ENCODE measurements around the gene CHST8.
A peak's percentile ranks its signal among the peaks of the same experiment; 100 is the strongest.
"Not testable (repeated sequence)": the region's sequence is repeated elsewhere in the genome, so short reads cannot be mapped to it uniquely, and the experiment has no call there.

Gene CHST8

GRCh38 chr19:33646306-33646705 lies 24.6 kb downstream of the CHST8 start:
- DNase-seq, result no peak

GRCh38 chr19:33647146-33647545 lies 25.4 kb downstream of the CHST8 start:
- DNase-seq, result no peak

GRCh38 chr19:33649627-33650305 lies 28.0 kb downstream of the CHST8 start:
- no peak for DNase-seq

GRCh38 chr19:33653684-33654083 lies 31.9 kb downstream of the CHST8 start:
- DNase-seq, result no peak

GRCh38 chr19:33654840-33655508 lies 33.2 kb downstream of the CHST8 start:
- DNase-seq, result no peak

- no peak for DNase-seq
These were observed 38.1 kb downstream of the CHST8 start for GRCh38 chr19:33659835-33660234.

GRCh38 chr19:33660410-33661124 lies 38.8 kb downstream of the CHST8 start:
- DNase-seq, result no peak

GRCh38 chr19:33661336-33661735 lies 39.6 kb downstream of the CHST8 start:
- no peak for DNase-seq

- no peak for DNase-seq
These were observed 40.8 kb downstream of the CHST8 start for GRCh38 chr19:33662391-33663092.

GRCh38 chr19:33663316-33663715 lies 41.6 kb downstream of the CHST8 start:
- DNase-seq, result not testable (repeated sequence)

- DNase-seq, result no peak
These were observed 43.0 kb downstream of the CHST8 start for GRCh38 chr19:33664744-33665143.

- DNase-seq, result no peak
These were observed 44.2 kb downstream of the CHST8 start for GRCh38 chr19:33665776-33666595.

GRCh38 chr19:33667141-33667650 lies 45.4 kb downstream of the CHST8 start:
- DNase-seq, result no peak

GRCh38 chr19:33667881-33668280 lies 46.1 kb downstream of the CHST8 start:
- no peak for DNase-seq

- DNase-seq, result no peak
These were observed 47.2 kb downstream of the CHST8 start for GRCh38 chr19:33668968-33669367.

- no peak for DNase-seq
These were observed 47.6 kb downstream of the CHST8 start for GRCh38 chr19:33669376-33669775.

- no peak for DNase-seq
These were observed 48.6 kb downstream of the CHST8 start for GRCh38 chr19:33670398-33670797.

- DNase-seq, result no peak
These were observed 49.5 kb downstream of the CHST8 start for GRCh38 chr19:33671211-33671610.

GRCh38 chr19:33673258-33673875 lies 51.6 kb downstream of the CHST8 start:
- no peak for DNase-seq

GRCh38 chr19:33673996-33674625 lies 52.4 kb downstream of the CHST8 start:
- DNase-seq, result peak; percentile 91

Data from NCI-H524 treated with DMSO at 0.1 percent for 48 hours (cell line).